T-helper 2 cell (primary cell): ENCODE data around the gene ZNF561.

Experiments
- DNase-seq, 5 experiments: peaks; one replicate each; pipeline versions ENCODE4 v3.0.0 to v3.0.0-alpha.2; 2012 to 2022

ZNF561 gene

DNA sequence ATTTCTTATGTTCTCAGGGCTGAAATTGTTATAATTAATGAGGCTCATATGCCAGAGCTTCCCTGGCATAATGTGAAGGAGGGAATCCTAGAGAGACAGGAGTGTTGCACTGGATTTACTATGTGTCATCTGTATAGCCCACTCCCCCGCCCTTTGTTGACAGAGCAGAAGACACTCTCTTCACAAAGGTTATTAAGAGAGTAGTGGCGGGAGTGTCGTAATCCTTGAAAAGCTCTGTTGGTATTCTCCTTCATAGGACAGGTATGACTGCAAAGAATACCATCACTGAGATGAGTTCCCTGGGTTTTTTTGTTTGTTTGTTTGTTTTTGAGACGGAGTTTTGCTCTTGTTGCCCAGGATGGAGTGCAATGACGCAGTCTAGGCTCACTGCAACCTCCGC lies 50.8 kb downstream of the ZNF561 start:
- DNase-seq, result no peak

DNA sequence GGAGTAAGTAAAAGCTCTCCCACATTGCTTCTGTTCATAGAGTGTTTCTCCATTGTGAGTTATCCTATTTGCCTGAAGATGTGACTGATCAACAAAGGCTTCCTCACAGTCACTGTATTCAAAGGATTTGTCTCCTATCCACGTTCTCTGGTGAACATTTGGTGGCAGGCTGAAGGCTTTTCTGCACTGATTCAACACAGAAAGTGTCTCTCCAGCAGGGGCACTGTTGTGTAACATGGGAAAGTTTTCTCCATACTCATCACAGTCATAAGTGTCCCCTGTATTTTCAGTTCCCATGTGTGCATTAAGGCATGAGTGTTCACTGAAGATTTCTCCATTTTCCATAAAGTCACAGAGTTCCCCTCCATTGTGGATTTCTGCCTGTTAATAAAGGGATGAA lies 54.3 kb downstream of the ZNF561 start:
- no peak for DNase-seq

DNA sequence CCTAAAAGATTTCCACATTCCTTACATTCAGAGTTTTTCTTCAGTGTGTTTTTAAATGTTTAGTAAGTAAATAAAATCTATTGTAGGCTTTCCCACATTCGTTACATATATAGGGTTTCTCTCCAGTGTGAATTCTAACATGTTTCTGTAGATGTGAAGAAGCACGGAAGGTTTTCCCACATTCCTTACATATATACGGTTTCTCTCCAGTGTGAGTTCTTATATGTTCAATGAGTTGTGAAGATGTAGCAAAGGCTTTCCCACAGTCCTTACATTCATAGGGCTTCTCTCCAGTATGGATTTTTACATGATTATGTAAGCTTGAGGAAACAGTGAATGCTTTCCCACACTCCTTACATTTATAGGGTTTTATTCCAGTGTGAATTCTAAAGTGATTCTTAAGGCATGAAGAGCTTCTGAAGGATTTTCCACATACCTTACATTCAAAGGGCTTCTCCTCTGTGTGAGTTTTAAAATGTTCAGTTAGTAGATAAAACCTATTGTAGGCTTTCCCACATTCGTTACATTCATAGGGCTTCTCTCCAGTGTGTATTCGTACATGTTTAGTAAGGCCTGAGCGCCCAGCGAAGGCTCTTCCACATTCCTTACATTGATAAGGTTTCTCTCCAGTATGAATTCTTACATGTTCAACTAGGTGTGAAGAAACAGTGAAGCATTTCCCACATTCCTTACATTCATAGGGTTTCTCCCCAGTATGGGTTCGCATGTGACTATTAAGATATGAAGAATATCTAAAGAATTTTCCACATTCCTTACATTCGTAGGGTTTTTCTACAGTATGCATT lies 54.9 kb downstream of the ZNF561 start:
- peak in 1 of 5 experiments; percentile 37 for DNase-seq
